Measurements from ENCODE around the gene NAA35.

NAA35 gene

DNA sequence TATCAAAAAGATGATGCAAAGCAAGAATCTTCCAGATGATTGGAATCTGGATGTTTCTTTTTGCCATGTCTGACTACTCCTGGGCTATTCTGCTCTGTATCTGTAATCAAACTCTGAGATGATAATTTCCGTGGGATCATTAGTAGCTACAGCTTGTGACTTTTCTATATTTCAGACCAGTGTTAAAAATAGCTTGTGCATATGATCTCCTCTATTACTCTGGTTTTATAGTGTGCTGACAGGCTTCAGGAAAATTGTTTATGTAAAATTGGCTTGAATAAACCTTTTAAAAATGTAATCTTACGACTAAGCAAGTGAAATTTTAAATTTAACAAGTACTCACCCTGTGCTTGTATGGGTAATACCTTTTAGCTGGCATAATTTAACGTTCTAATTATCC is 40.4 kb downstream of the NAA35 start:
- ChIA-PET POLR2A (no interaction called here), CTCF (interaction anchor here (0.6 to 1.6 kb wide), 2 partner anchors 11 to 13 kb away, joined by 3 to 4 read pairs; no protein-coding TSS in a partner anchor)
- TF ChIP-seq, protein P1, sequence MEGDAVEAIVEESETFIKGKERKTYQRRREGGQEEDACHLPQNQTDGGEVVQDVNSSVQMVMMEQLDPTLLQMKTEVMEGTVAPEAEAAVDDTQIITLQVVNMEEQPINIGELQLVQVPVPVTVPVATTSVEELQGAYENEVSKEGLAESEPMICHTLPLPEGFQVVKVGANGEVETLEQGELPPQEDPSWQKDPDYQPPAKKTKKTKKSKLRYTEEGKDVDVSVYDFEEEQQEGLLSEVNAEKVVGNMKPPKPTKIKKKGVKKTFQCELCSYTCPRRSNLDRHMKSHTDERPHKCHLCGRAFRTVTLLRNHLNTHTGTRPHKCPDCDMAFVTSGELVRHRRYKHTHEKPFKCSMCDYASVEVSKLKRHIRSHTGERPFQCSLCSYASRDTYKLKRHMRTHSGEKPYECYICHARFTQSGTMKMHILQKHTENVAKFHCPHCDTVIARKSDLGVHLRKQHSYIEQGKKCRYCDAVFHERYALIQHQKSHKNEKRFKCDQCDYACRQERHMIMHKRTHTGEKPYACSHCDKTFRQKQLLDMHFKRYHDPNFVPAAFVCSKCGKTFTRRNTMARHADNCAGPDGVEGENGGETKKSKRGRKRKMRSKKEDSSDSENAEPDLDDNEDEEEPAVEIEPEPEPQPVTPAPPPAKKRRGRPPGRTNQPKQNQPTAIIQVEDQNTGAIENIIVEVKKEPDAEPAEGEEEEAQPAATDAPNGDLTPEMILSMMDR (IDR thresholded peaks at IDR 0.05; ENCODE audit: control extremely low read depth, extremely low read depth, low read depth, missing control alignments) = no peak
- DNase-seq (ENCODE audit: extremely low spot score) = no peak

DNA sequence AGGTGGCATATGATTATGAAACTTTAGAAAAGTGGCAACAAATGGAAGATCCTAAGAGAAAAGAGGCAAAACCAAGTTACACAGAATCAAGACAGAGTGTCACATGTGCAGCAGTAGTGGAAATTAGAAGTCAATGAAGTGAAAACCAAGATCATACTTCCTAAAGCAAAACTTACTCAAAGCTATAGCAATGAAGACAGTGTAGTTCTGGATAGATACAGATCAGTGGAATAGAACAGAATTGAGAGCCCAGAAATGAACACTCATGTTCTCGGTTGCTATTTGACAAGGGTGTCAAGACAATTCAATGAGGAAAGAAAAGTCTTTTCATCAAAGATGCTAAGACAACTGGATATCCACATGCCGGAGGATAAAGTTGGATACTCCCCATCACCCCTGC is 43.5 kb downstream of the NAA35 start:
- no peak for DNase-seq (ENCODE audit: extremely low spot score)
- POLR2A ChIA-PET = no interaction called here
- CTCF ChIA-PET = no interaction called here
- TF ChIP-seq, protein P1 (IDR thresholded peaks at IDR 0.05; ENCODE audit: control extremely low read depth, extremely low read depth, low read depth, missing control alignments) = no peak

DNA sequence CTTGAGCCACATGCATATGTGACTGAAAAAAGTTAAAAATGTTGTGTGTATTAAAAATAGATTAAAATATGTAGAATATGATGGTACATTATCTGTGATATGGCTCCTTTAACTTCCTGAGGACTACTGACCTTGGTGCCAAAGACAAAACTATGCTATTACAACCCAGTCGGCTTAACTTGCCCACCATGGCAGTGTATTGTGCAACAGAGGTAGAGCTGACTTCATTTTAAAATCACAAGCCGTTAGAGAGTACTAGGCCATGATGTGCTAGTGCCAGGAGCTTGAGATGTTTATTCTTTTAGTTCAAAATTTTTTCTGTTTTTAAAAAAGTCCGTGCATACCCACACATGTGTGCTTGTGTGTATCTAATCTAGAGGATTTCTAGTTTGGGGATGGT is 46.3 kb downstream of the NAA35 start:
- TF ChIP-seq, protein P1 (IDR thresholded peaks at IDR 0.05; ENCODE audit: control extremely low read depth, extremely low read depth, low read depth, missing control alignments) = no peak
- CTCF ChIA-PET = interaction anchor here (1.3 kb wide), 1 partner anchor 8 kb away, joined by 4 read pairs; no protein-coding TSS in a partner anchor
- POLR2A ChIA-PET = no interaction called here
- DNase-seq (ENCODE audit: extremely low spot score) = no peak

DNA sequence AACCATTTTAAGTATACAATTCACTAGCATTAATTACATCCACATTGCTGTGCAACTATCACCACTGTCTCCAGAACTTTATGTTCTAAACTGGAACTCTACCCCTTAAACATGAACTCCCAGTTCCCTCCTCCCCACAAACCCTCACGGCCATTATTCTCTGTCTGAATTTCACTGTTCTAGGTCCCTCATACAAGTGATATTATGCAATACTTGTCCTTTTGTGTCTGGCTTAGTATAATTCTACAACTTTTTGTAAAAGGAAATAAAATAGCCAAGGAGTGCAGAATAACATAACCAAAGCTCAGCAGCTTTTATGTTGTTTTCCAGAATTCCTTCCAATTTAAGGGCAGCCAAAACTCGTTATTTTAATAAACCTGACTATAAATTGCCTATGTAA is 53.2 kb downstream of the NAA35 start:
- DNase-seq (ENCODE audit: extremely low spot score) = no peak
- ChIA-PET POLR2A (no interaction called here), CTCF (no interaction called here)
- TF ChIP-seq, protein P1 (IDR thresholded peaks at IDR 0.05; ENCODE audit: control extremely low read depth, extremely low read depth, low read depth, missing control alignments) = no peak

DNA sequence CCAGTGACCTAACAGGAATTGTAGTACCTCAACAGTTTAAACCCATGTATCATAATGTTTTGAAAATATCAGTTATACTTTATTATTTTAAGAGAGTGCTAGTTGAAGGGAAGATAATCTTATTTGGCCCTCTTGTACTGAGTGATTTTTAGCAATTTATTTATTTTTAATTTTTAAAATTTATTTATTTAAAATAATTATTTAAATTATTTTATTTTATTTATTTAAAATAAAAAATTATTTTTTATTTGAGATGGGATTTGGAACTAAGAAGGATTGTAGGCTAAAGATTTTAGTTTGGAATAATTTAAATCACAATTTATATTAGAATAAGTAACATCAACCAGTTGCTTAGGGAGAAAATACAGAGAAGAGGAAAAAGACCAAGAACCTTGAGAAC is 54.2 kb downstream of the NAA35 start:
- POLR2A ChIA-PET = no interaction called here
- TF ChIP-seq, protein P1 (IDR thresholded peaks at IDR 0.05; ENCODE audit: control extremely low read depth, extremely low read depth, low read depth, missing control alignments) = no peak
- CTCF ChIA-PET = interaction anchor here (0.6 kb wide), 1 partner anchor 70 kb away, joined by 3 read pairs; no protein-coding TSS in a partner anchor
- no peak for DNase-seq (ENCODE audit: extremely low spot score)

DNA sequence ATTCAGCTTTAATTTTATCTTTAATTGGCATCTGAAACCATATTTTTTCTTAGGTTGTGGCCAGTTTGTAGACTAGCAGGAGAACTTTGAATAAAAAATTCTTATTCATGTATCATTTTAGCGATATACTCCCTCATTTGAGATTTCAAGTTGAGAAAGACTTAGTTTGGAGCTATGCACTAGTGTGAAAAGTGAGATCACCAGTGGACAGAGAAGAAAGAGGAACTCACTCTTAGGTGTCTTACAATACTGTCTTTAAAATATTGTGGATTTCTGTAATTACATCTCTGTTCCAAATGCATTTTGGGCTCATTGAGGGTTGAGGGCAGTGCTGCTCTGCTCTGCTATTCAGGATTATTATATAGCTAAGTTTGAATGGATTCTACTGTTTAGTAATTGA is 54.7 kb downstream of the NAA35 start:
- TF ChIP-seq, protein P1 (IDR thresholded peaks at IDR 0.05; ENCODE audit: control extremely low read depth, extremely low read depth, low read depth, missing control alignments) = no peak
- ChIA-PET POLR2A (no interaction called here), CTCF (interaction anchor here (0.6 to 1.6 kb wide), 2 partner anchors 21 to 70 kb away, joined by 3 to 4 read pairs; no protein-coding TSS in a partner anchor)
- no peak for DNase-seq (ENCODE audit: extremely low spot score)
